T-helper 2 cell treated with Interferon-gamma antibody and Interleukin-4, amounts not matched to agents 5 μg/mL and 100 μg/mL, for 36 hours (primary cell): ENCODE results near the gene CARD8.

ENCODE experiments used
- DNase-seq: peaks from one replicate; pipeline ENCODE4 v3.0.0; 2021; ENCODE audit warnings: low spot score
- H3K27ac Mint-ChIP-seq: one replicate; pipeline ENCODE4 v1.8.0; 2021; ENCODE audit warnings: mild to moderate bottlenecking, mixed read lengths
- H3K27me3 Mint-ChIP-seq: one replicate; pipeline ENCODE4 v1.8.0; 2021; ENCODE audit warnings: low read depth, mixed read lengths
- H3K36me3 Mint-ChIP-seq: one replicate; pipeline ENCODE4 v1.8.0; 2021; ENCODE audit warnings: low read depth, mixed read lengths
- H3K4me1 Mint-ChIP-seq: one replicate; pipeline ENCODE4 v1.8.0; 2021; ENCODE audit warnings: low read depth, mixed read lengths
- H3K4me3 Mint-ChIP-seq: one replicate; pipeline ENCODE4 v1.8.0; 2022; ENCODE audit warnings: mild to moderate bottlenecking, moderate library complexity, mixed read lengths
- H3K9me3 Mint-ChIP-seq: one replicate; pipeline ENCODE4 v1.8.0; 2021; ENCODE audit warnings: mixed read lengths

The CARD8 gene

DNA sequence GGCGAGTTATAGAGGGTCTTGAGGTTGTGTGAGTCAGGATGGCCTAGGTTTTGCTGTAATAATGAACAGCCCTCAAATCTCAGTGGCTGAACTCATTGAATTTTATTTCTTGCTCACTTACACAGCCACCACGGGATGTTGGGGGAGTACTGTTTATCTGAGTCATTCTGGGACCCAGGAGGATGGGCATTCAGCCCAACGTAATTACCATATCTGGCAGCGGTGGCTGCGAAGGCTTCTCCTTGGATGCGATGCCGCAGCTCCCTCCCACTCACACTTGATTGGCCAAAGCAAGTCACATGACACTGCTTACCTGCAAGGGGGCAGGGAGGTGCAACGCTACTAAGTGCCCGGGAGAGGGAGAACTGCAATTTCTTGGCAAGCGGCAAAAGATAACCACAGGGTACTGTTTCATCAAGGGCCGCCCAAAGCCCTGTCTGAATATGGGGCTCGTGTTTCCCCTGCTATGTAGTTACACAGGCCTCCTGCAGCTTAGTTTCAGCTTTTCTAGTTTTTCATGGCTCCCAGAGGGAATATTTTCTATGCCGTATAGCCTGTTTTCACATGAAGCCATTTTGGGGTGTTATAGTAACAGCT is 65.3 kb downstream of the CARD8 start:
- Mint-ChIP-seq H3K9me3 (no peaks in the 10 kb centered on the region), H3K27me3 (no peaks in the 10 kb centered on the region), H3K4me1 (no peaks in the 10 kb centered on the region), H3K4me3 (no peak overlapping the region), H3K36me3 (peaks cover 23% of the 10 kb centered on the region), H3K27ac (no peak overlapping the region)
- DNase-seq: no peak

DNA sequence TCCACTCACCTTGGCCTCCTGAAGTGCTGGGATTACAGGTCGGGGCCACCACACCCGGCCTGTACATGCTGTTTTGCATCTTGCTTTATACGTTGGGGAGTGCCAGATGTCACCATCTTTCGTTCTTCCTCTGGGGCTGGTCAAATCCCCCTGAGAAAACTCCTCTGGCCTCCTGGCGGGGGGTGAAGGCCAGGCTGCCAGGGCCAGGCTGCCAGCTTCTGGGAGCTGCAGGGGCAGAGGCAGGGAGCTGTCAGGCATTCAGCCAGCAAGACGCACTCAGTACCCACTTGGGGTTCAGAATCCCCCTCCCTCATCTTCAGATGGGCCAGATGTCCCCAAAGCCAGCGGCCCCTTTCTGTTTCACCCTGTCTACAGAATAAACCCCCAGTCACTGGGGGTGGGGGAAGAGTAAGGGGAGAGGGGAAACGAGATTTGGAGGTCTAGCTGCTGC is 69.1 kb downstream of the CARD8 start:
- no peak for DNase-seq
- Mint-ChIP-seq H3K36me3 (peaks cover 32% of the 10 kb centered on the region), H3K4me3 (no peak overlapping the region), H3K4me1 (no peaks in the 10 kb centered on the region), H3K9me3 (peaks cover 3% of the 10 kb centered on the region), H3K27me3 (no peaks in the 10 kb centered on the region), H3K27ac (no peak overlapping the region)

DNA sequence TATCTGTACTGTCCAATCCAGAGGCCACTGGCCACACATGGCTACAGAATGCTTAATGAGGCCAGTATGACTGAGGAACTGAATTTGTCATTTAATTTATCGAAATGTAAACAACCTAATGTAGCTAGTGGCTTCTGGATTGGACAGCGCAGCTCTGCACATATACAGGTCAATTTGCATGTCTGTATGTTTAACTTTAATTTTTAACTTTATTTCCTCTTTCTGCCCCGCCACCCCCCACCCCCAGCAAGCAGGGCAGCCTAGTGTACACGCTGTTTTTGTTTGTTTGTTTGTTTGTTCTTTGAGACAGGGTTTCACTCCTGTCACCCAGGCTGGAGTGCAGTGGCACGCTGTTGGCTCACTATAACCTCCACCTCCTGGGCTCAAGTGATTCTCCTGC is 69.7 kb downstream of the CARD8 start:
- Mint-ChIP-seq H3K27me3 (no peaks in the 10 kb centered on the region), H3K36me3 (peaks cover 35% of the 10 kb centered on the region), H3K27ac (no peak overlapping the region), H3K9me3 (peaks cover 9% of the 10 kb centered on the region), H3K4me3 (no peak overlapping the region), H3K4me1 (no peaks in the 10 kb centered on the region)
- DNase-seq: no peak

DNA sequence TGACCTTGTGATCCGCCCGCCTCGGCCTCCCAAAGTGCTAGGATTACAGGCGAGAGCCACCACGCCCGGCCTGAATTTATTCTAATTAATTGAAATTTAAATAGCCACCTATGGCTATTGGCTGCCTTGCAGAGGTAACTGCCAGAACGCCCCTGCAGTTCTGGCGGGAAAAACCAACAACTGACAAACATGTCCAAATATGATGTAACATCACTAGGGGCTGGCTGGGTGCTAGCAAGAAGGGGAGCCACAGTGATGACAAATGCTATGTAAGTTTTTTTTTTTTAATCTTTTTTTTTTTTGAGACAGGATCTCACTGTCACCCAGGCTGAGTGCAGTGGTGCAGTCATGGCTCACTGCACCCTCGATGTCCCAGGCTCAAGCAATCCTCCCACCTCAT is 72.4 kb downstream of the CARD8 start:
- Mint-ChIP-seq H3K9me3 (peaks cover 9% of the 10 kb centered on the region), H3K4me1 (no peaks in the 10 kb centered on the region), H3K36me3 (peaks cover 32% of the 10 kb centered on the region), H3K27ac (no peak overlapping the region), H3K4me3 (no peak overlapping the region), H3K27me3 (no peaks in the 10 kb centered on the region)
- DNase-seq: no peak

DNA sequence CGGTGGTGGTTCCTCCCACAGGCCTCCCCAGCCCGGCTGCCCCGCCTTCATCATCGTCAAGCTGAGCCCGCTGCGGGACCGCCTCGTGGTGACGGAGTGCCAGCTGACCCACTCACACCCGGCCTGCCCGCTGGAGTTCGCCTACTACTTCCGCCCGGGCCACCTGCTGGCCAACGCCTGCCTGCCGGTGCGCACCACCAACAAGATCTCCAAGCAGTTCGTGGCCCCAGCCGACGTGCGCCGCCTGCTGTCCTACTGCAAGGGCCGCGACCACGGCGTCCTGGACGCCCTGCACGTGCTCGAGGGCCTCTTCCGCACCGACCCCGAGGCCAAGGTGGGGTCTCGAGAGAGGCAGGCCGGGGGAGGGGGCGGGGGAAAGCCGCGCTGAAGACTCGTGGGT is 73.3 kb downstream of the CARD8 start:
- DNase-seq: no peak
- Mint-ChIP-seq H3K36me3 (peaks cover 28% of the 10 kb centered on the region), H3K27ac (no peak overlapping the region), H3K9me3 (peaks cover 9% of the 10 kb centered on the region), H3K4me3 (no peak overlapping the region), H3K27me3 (no peaks in the 10 kb centered on the region), H3K4me1 (no peaks in the 10 kb centered on the region)

DNA sequence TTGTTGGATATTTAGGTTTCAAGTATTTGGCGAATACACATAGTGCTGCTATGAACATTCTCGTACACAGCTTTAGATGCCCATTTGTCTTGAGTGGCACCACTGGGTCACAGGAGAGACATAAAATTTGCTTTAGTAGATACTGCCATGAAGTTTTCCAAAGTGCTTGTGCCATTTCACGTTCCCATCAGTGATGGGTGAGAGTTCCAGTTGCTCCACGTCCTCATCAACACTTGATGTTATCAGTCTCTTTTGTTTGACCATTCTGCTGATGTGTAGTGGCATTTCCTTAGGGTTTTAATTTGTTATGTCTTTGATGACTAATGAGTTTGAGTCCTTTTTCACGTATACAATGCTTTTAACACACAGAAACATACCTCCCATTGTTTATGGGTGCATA is 74.2 kb downstream of the CARD8 start:
- DNase-seq: no peak
- Mint-ChIP-seq H3K27ac (no peak overlapping the region), H3K27me3 (no peaks in the 10 kb centered on the region), H3K36me3 (peaks cover 33% of the 10 kb centered on the region), H3K4me3 (no peak overlapping the region), H3K9me3 (peaks cover 9% of the 10 kb centered on the region), H3K4me1 (peaks cover 1% of the 10 kb centered on the region)

DNA sequence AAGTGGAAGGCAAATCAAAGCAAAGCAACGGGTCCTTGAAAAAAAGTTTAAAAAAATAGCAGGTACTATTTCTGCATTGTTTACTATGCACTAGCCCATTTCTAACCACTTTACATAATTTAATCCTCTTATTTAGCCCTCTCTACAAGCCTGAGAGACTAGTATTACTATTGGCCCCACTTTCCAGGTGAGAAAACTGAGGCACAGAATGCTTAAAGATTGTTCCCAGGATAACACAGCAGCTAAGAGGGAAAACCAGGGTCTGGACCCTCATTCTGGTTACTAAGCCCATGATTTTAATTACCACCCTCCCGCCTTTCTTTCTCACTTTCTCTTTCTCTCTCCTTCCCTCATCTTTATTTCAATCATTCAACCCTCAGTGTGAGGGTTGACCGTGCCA is 79.5 kb downstream of the CARD8 start:
- DNase-seq: no peak
- Mint-ChIP-seq H3K9me3 (peaks cover 2% of the 10 kb centered on the region), H3K36me3 (peaks cover 42% of the 10 kb centered on the region), H3K27ac (no peak overlapping the region), H3K4me3 (no peak overlapping the region), H3K4me1 (peaks cover 12% of the 10 kb centered on the region), H3K27me3 (no peaks in the 10 kb centered on the region)

DNA sequence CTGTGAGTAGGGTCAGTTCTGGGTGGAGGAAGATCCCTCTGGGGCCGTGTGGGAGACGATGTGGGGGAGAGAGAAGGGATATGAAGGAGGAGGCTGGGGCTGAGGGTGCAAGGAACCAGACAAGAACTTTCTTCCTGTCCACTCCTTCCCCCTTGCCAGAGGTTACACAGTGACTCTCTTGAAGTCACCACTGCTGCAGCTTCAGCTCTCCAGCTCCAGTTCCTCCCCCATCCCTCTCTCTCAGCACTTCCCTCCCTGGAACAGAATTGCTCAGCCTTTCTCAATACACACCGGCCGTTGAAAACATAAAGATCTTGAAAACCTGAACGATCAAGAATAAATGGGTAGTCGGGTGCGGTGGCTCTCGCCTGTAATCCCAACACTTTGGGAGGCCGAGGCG is 80.1 kb downstream of the CARD8 start:
- H3K36me3 Mint-ChIP-seq: peaks cover 41% of the 10 kb centered on the region
- H3K27ac Mint-ChIP-seq: no peak overlapping the region
- no peaks in the 10 kb centered on the region for H3K9me3 Mint-ChIP-seq
- no peaks in the 10 kb centered on the region for H3K27me3 Mint-ChIP-seq
- H3K4me1 Mint-ChIP-seq: peaks cover 16% of the 10 kb centered on the region
- DNase-seq: no peak
- no peak overlapping the region for H3K4me3 Mint-ChIP-seq

DNA sequence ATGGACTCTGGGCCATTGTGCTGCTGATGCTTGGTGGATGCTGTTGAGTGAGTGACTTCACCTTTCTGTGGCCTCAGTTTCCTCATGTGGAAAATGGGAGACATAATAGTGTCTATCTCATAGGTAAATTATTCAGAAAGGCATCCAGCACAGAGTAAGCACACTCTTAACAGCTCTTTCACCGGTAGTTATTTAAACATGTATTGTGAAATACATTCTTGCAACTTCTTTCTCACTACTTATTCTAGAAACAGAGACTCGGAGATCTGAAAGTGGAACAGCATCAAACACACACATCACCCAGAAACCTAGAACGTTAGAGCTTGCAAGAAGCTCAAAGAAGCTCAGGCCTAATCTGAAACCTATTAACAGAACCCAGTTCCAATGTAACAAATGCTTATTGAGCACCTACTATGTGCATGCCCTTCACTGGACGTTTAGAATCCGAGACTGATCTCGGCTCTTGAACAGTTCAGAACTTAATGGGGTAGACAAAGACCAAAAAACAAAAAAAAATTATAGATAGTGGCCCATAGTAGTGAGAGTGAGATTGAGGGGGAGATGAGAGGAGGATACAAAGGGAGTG is 81.2 kb downstream of the CARD8 start:
- DNase-seq: no peak
- peaks cover 17% of the 10 kb centered on the region for H3K4me1 Mint-ChIP-seq
- H3K4me3 Mint-ChIP-seq: no peak overlapping the region
- H3K9me3 Mint-ChIP-seq: no peaks in the 10 kb centered on the region
- no peak overlapping the region for H3K27ac Mint-ChIP-seq
- H3K36me3 Mint-ChIP-seq: peaks cover 35% of the 10 kb centered on the region
- no peaks in the 10 kb centered on the region for H3K27me3 Mint-ChIP-seq

DNA sequence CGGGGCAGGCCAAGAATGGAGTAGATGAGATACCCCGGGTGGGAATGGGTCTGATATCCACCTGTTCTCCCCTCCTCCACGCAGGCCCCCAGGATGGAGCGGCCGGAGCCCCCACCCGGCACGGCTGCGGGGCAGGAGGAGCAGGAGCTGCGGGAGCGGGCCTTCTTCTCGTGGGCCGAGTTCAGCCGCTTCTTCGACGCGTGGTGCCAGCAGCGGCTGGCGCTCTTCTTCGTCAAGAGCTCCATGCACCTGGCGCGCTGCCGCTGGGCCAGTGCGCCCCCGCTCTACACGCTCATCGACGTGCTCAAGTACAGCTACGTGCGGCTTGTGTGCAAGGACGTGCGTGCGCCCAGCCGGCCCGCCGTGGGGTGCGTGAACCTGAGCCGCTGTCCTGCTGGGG is 84.0 kb downstream of the CARD8 start:
- Mint-ChIP-seq H3K9me3 (no peaks in the 10 kb centered on the region), H3K36me3 (peaks cover 26% of the 10 kb centered on the region), H3K4me1 (peaks cover 32% of the 10 kb centered on the region), H3K27me3 (no peaks in the 10 kb centered on the region), H3K27ac (no peak overlapping the region), H3K4me3 (peak overlapping the region; percentile 99)
- no peak for DNase-seq

DNA sequence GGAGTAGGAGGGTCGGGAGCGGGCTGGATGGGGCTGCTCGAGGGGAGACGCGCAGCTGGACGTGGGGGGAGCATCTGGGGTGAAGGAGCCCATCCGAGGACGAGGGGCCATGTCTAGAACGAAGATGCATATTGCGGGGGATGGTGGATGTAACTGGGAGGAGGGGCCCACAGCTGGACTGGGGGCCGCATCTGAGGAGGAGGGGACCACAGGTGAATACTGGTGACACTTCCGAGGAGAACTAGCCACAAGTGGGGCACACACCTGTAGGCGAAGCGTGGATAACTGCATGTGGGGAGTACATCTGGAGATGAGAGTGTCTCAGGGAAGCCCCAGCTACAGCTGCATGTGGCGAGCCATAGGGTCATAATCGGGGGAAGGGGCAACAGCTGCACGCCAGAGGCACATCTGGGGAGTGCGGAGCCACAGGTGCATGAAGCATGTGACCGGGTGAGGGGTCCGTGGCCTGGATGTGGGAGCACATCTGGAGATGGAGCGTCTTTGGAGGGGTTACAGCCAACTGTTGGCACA is 84.8 kb downstream of the CARD8 start:
- no peak for DNase-seq
- peak overlapping the region; percentile 99 for H3K4me3 Mint-ChIP-seq
- peaks cover 26% of the 10 kb centered on the region for H3K36me3 Mint-ChIP-seq

DNA sequence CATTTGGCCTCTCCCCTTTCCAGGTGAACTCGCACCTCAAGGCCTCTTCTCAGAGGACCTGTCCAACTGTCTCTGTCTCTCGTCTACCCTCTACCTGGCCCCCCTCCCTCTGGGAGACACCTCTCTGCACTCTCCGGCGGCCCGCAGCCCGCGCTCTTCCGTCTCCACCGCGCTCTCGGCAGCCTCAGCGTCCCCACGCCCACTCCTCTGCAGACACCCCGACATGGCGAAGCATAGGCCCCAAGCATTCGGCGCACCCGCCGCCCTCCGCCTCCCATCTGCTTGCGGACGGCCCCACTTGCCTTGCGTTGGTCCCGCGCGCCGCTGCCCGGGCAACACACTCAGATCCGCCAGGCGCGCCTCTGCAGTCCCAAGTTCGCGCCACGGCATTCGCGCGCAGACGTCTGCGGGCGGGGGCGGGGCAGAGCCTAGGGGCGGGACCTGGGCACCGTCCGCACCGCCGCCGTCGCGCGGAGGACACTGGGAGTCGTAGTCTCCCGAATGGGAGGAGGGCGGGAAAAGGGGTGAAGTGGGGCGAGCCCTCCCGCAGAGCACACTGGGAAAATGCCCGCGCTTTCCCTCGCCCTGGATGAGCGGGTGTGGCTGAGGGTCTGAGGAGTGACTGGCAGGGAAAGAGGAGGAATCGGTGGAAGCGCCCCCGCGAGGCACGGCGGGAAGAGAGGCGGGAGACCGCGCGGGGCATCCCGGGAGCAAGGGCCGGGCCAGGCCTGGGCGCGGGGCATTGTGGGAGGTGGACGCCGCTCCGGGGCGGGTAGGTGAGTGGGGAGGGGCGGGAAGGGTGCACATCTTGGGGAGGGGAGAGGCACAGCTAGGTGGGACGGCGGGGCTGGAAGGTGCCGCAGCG is 85.5 kb downstream of the CARD8 start, which contains the start of the genes LIG1 and ZSWIM9:
TSS of gene LIG1 (minus strand) at position 406 of the 865 bp plus-strand sequence. CDS start 4,778 bp downstream, outside the sequence.
TSS of gene ZSWIM9 (plus strand) at position 742 of the 865 bp plus-strand sequence. CDS start 1,123 bp downstream, outside the sequence.
- peaks cover 24% of the 10 kb centered on the region for H3K36me3 Mint-ChIP-seq

More for the DNA sequence above, 84.8 kb downstream of the CARD8 start:
- no peaks in the 10 kb centered on the region for H3K9me3 Mint-ChIP-seq
- H3K4me1 Mint-ChIP-seq: peaks cover 34% of the 10 kb centered on the region
- peak overlapping the region; percentile 99 for H3K27ac Mint-ChIP-seq
- H3K27me3 Mint-ChIP-seq: no peaks in the 10 kb centered on the region

DNA sequence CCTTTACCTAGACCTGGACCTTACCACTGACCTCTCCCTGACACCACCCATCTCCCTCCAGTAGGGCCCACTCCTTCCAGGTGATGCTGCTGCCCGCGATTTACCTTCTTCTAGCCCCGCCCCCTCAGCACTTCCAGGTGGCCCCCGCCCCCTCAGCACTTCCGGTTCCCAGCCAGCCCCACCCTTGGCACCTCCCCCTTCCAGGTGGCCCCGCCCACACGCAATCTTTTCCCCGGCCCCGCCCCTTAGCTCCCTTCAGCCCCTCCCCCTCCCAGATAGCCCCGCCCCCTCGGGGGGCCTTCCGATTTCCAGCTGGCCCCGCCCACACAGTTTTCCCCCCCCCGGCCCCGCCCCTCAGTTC is 86.2 kb downstream of the CARD8 start:
- Mint-ChIP-seq H3K4me1 (peaks cover 30% of the 10 kb centered on the region), H3K27me3 (no peaks in the 10 kb centered on the region), H3K36me3 (peaks cover 19% of the 10 kb centered on the region), H3K9me3 (no peaks in the 10 kb centered on the region), H3K27ac (peak overlapping the region; percentile 99), H3K4me3 (peak overlapping the region; percentile 99)
- peak; percentile 78 for DNase-seq

More for the DNA sequence above, 85.5 kb downstream of the CARD8 start, which contains the start of the genes LIG1 and ZSWIM9:
- peaks cover 34% of the 10 kb centered on the region for H3K4me1 Mint-ChIP-seq
- peak within 1 kb of the TSS; percentile 99 for H3K4me3 Mint-ChIP-seq
- no peaks in the 10 kb centered on the region for H3K27me3 Mint-ChIP-seq
- DNase-seq: peak; percentile 92
- H3K9me3 Mint-ChIP-seq: no peaks in the 10 kb centered on the region
- peak within 1 kb of the TSS; percentile 99 for H3K27ac Mint-ChIP-seq

DNA sequence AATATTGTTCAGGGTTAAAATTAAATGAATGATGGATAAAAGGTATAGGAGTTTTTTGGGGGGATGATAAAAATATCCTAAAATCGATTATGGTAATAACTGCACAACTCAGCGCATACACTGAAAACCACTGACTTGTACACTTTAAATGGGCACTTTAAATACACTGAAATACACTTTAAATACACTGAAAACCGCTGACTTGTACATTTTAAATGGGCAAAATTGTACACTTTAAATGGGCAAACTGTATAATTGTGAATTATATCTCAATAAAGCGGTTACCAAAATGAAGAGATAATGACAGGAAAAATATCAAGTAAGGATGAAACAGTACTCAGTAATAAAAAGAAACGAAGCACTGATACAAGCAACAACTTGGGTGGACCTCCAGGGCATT is 87.0 kb downstream of the CARD8 start:
- DNase-seq: no peak
- Mint-ChIP-seq H3K9me3 (no peaks in the 10 kb centered on the region), H3K36me3 (peaks cover 22% of the 10 kb centered on the region), H3K27me3 (no peaks in the 10 kb centered on the region), H3K27ac (peak overlapping the region; percentile 99), H3K4me1 (peaks cover 29% of the 10 kb centered on the region), H3K4me3 (peak overlapping the region; percentile 99)
